ENCODE data around the gene PID1. TPM values are rescaled to one million over a fixed set of nuclear protein-coding genes. Genes with fewer than 3 reads are reported as not detected.

PID1 gene
- total RNA-seq, 6 experiments from 2014 or later, result 28.5 to 95.4 (median 65.3) TPM

DNA sequence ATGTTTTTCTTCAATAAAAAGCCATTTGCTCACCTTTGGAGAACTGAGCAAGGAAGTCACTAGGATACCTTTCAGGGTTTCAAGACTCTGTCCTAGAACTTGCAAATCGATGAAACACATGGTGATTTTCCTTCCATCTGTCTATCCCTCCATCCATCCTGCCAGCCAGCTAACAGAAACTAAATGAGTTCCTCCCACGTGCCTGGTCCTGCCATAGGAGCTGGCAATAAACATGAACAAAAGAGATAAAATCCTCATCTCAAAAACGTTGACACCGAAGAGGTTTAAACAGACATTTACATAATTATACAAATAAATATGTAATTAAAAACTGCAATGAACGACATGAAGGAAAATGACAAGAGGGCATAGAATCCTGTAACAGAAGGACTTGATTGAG lies 249.0 kb downstream of the PID1 start:
- ATAC-seq, result no peak
- 75% methylated on average over 5 of the region's 5 CpGs for WGBS (ENCODE audit: insufficient coverage, low coverage, low lambda C conversion rate, missing lambda C conversion rate)

DNA sequence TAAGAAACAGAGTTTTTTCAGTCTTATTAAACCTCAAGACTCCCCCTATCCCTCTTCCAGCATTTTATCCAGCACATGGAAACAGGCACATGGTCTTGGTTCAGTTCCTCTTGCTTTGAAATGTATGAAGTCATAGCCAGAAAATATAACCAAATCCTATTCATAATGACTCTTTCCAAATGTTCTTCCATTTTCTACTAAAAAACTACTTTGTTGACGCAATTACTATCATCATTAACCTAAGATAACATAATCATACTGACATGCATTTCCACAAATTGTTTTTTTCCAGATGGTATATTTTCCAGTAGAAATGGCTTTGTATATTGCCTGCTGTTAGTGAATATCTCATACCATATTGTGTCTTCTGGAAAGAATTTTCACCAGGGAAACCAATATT lies 261.3 kb downstream of the PID1 start:
- no peaks in the 10 kb centered on the region for H3K9me3 ChIP-seq
- intact Hi-C loops (cut with DNase I), result no loop called here
- H3K4me3 ChIP-seq, result no peak overlapping the region
- H3K4me1 ChIP-seq, result no peaks in the 10 kb centered on the region
- no peaks in the 10 kb centered on the region for H3K36me3 ChIP-seq
- no peak overlapping the region for H3K27ac ChIP-seq
- WGBS (ENCODE audit: insufficient coverage, low coverage, low lambda C conversion rate, missing lambda C conversion rate), result 60% methylated on average over 1 of the region's 1 CpG
- ATAC-seq (no peak), DNase-seq (no peak)
- no peaks in the 10 kb centered on the region for H3K27me3 ChIP-seq
- TF ChIP-seq POLR2A (IDR thresholded peaks at IDR 0.05), result no peak
- TF ChIP-seq, protein P1, sequence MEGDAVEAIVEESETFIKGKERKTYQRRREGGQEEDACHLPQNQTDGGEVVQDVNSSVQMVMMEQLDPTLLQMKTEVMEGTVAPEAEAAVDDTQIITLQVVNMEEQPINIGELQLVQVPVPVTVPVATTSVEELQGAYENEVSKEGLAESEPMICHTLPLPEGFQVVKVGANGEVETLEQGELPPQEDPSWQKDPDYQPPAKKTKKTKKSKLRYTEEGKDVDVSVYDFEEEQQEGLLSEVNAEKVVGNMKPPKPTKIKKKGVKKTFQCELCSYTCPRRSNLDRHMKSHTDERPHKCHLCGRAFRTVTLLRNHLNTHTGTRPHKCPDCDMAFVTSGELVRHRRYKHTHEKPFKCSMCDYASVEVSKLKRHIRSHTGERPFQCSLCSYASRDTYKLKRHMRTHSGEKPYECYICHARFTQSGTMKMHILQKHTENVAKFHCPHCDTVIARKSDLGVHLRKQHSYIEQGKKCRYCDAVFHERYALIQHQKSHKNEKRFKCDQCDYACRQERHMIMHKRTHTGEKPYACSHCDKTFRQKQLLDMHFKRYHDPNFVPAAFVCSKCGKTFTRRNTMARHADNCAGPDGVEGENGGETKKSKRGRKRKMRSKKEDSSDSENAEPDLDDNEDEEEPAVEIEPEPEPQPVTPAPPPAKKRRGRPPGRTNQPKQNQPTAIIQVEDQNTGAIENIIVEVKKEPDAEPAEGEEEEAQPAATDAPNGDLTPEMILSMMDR (IDR thresholded peaks at IDR 0.05), result no peak

More for the DNA sequence above, 249.0 kb downstream of the PID1 start:
- no peak for TF ChIP-seq POLR2A (IDR thresholded peaks at IDR 0.05)
- TF ChIP-seq, protein P1 (IDR thresholded peaks at IDR 0.05), result no peak
- no peaks in the 10 kb centered on the region for H3K4me1 ChIP-seq
- peaks cover 0 to 18% (median 6%) of the 10 kb centered on the region in 4 donors for H3K36me3 ChIP-seq
- no peak overlapping the region for H3K4me3 ChIP-seq
- DNase-seq, result no peak
- no peak overlapping the region for H3K27ac ChIP-seq
- no peaks in the 10 kb centered on the region for H3K9me3 ChIP-seq
- no peaks in the 10 kb centered on the region for H3K27me3 ChIP-seq
- intact Hi-C loops (cut with DNase I), result no loop called here

DNA sequence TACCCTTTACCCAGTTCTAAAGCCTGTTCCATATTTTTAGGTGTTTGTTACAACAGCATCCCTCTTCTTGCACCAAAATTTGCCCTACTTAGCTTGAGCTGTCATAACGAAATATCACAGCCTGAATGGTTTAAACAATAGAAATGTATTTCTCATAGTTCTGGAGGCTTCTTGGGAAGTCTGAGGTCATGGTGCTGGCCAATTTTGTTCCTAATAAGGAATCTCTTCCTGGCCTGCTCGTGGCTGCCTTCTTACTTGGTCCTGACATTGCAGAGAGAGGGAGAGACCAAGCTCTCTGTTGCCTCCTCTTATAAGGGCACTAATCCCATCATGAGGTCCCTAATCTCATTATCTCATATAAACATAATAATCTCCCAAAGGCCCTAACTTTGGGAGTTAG lies 267.8 kb downstream of the PID1 start:
- Histone ChIP-seq H3K27me3 (no peaks in the 10 kb centered on the region), H3K4me1 (no peaks in the 10 kb centered on the region), H3K9me3 (no peaks in the 10 kb centered on the region), H3K27ac (no peak overlapping the region), H3K36me3 (no peaks in the 10 kb centered on the region), H3K4me3 (no peak overlapping the region)
- ATAC-seq (no peak), DNase-seq (no peak)
- TF ChIP-seq POLR2A (IDR thresholded peaks at IDR 0.05), result no peak
- TF ChIP-seq, protein P1 (IDR thresholded peaks at IDR 0.05), result no peak
- 25% methylated on average over 2 of the region's 2 CpGs for WGBS (ENCODE audit: insufficient coverage, low coverage, low lambda C conversion rate, missing lambda C conversion rate)
- intact Hi-C loops (cut with DNase I), result no loop called here

DNA sequence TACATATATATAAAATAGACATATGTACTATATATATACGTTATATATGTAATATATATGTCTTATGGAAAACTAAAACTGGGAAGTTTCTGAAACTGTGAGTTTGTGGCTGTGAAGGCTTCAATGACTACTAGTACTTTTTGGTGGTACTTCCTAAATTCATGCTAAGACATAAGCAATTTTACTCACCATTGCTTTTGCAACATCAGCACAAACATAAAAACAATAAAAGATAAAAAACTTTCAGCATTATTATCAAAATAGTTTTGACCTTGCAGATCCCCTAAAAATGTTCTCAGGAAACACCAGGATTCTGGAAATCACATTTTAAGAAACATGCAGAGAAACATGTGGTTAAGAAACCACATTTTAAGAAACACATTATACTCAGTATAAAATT lies 269.9 kb downstream of the PID1 start:
- TF ChIP-seq POLR2A (IDR thresholded peaks at IDR 0.05), result no peak
- TF ChIP-seq, protein P1 (IDR thresholded peaks at IDR 0.05), result no peak
- H3K27ac ChIP-seq, result no peak overlapping the region
- H3K27me3 ChIP-seq, result no peaks in the 10 kb centered on the region
- 40% methylated on average over 1 of the region's 1 CpG for WGBS (ENCODE audit: insufficient coverage, low coverage, low lambda C conversion rate, missing lambda C conversion rate)
- ATAC-seq, result no peak
- H3K4me3 ChIP-seq, result no peak overlapping the region
- intact Hi-C loops (cut with DNase I), result no loop called here
- H3K4me1 ChIP-seq, result no peaks in the 10 kb centered on the region
- no peak for DNase-seq
- H3K36me3 ChIP-seq, result no peaks in the 10 kb centered on the region
- no peaks in the 10 kb centered on the region for H3K9me3 ChIP-seq

DNA sequence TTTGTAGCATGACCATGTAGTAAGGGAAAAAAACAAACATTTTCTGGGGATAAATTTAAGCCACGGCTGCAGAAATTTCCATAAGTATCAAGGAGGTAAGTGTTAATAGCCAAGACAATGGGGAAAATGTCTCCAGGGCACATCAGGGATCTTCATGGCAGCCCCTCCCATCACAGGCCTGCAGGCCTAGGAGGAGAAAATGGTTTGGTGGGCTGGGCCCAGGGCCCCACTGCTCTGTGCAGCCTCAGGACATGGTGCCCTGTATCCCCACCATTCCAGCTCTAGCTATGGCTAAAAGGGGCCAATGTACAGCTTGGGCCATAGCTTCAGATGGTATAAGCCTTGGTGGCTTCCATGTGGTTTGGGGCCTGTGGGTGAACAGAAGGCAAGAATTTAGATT lies 271.8 kb downstream of the PID1 start:
- TF ChIP-seq, protein P1 (IDR thresholded peaks at IDR 0.05), result no peak
- no peak for TF ChIP-seq POLR2A (IDR thresholded peaks at IDR 0.05)
- ATAC-seq, result no peak

More for the DNA sequence above, 271.8 kb downstream of the PID1 start:
- H3K36me3 ChIP-seq, result no peaks in the 10 kb centered on the region
- DNase-seq, result no peak
- H3K27ac ChIP-seq, result no peak overlapping the region
- 82% methylated on average over 1 of the region's 1 CpG for WGBS (ENCODE audit: insufficient coverage, low coverage, low lambda C conversion rate, missing lambda C conversion rate)
- no peaks in the 10 kb centered on the region for H3K9me3 ChIP-seq
- no peaks in the 10 kb centered on the region for H3K27me3 ChIP-seq
- H3K4me1 ChIP-seq, result no peaks in the 10 kb centered on the region
- H3K4me3 ChIP-seq, result no peak overlapping the region
- intact Hi-C loops (cut with DNase I), result no loop called here

Measured in right lobe of liver (tissue), 6 donors.